Heart right ventricle (tissue), 16 donors: ENCODE data around the gene NEK7. TPM values are rescaled to one million over a fixed set of nuclear protein-coding genes. Genes with fewer than 3 reads are reported as not detected.

ENCODE experiments used
- ATAC-seq, 8 donors: fragments of 200-7000 bp; cut with Tn5 transposase; one replicate each; pipeline ENCODE4 v1.9.1; 2020; ENCODE audit warnings: mild to moderate bottlenecking in 8 of 8, moderate library complexity in 8 of 8, moderate number of reproducible peaks in 1 of 8
- DNase-seq, 2 donors: peaks; one replicate each; pipeline ENCODE4 v3.0.0-alpha.2; 2020
- H3K27ac ChIP-seq, 10 donors: fragments of 200-600 bp; sonication (generic) in 2 of 10; one replicate each; pipeline versions ENCODE4 v1.5.0 to v1.8.0; 2020 to 2022; ENCODE audit warnings: mild to moderate bottlenecking in 3 of 10
- H3K27me3 ChIP-seq, 7 donors: fragments of 200-600 bp; one replicate each; pipeline ENCODE4 v1.8.0; 2021 to 2022; ENCODE audit warnings: mild to moderate bottlenecking in 2 of 7
- H3K36me3 ChIP-seq, 9 donors: fragments of 200-600 bp; sonication (generic) in 1 of 9; one replicate each; pipeline versions ENCODE4 v1.5.0 to v1.8.0; 2020 to 2022; ENCODE audit warnings: mild to moderate bottlenecking in 2 of 9
- H3K4me1 ChIP-seq, 9 donors: fragments of 200-600 bp; sonication (generic) in 1 of 9; one replicate each; pipeline versions ENCODE4 v1.5.0 to v1.8.0; 2020 to 2022; ENCODE audit warnings: mild to moderate bottlenecking in 4 of 9
- H3K4me3 ChIP-seq, 10 donors: fragments of 200-600 bp; sonication (generic) in 2 of 10; one replicate each; pipeline versions ENCODE4 v1.5.0 to v1.8.0; 2020 to 2022; ENCODE audit warnings: mild to moderate bottlenecking in 7 of 10, moderate library complexity in 2 of 10
- H3K9me3 ChIP-seq, 11 donors: fragments of 200-600 bp in 10 of 11; sonication (generic) in 2 of 11; one replicate each; pipeline versions ENCODE4 v1.5.0 to v1.8.0; 2013 to 2022; ENCODE audit warnings: mild to moderate bottlenecking in 2 of 11, control low read depth in 1 of 11, moderate library complexity in 1 of 11
- WGBS, 2 donors: extraction: QIAGEN DNeasy Blood & Tissue Kit; methylation state at CpG; one replicate each; pipeline ENCODE4 v1.1.7; 2013; ENCODE audit warnings: inconsistent platforms in 1 of 2; 5-methylcytosine and 5-hydroxymethylcytosine counted together
- intact Hi-C, 10 donors: fragments of 100-400 bp; cut with DNase I; formaldehyde crosslinking; loops; one replicate each; pipeline versions ENCODE4 v1.11.1 to v1.14.2; 2022
- long read RNA-seq, 3 donors: library from polyadenylated mRNA; unstranded; transcript quantifications; one replicate each; pipeline ENCODE4 v2.0.0, GENCODE V29; 2020 to 2021
- polyA plus RNA-seq, 2 donors: library from polyadenylated mRNA; stranded (reverse); fragments of 200-250 nt; gene quantifications; one replicate each; pipeline ENCODE4 v1.2.3, GENCODE V29; 2013
- total RNA-seq, 10 donors: library from RNA; stranded (reverse); fragmentation: NEBNext Ultra II Directional in 3 of 10; extraction: Animal tissue kit (Norgen Biotek cat#: 25700) in 3 of 10; gene quantifications; one replicate each; pipeline versions ENCODE4 v1.2.1 to v1.2.4, GENCODE V29; 2021 to 2023
- TF ChIP-seq, protein P1 (sequence below), 9 donors: fragments of 200-600 bp; sonication (generic) in 2 of 9; IDR thresholded peaks; one replicate each; pipeline versions ENCODE4 v1.5.0 to v1.8.0; 2021 to 2022; ENCODE audit warnings: antibody characterized with exemption in 9 of 9, mild to moderate bottlenecking in 5 of 9, moderate library complexity in 1 of 9
- donor health status: Arrhythmogenic right ventricular cardiomyopathy.
- donor health status: ischemic (EF 13 %, LVEDD 7.1; RV severe dilation, severe dysfunction).
- donor health status: healthy with polysubstance abuse.
- donor health status: DM: no; HTN: yes; CAD: no.
- donor health status: DM: no; HTN: no; CAD: no.
- donor health status: ischemic (EF 25% LVEDD 6.9; RV normal size, moderate dysfunction).
- donor health status: ischemic (EF 25% LVEDD 5.7; RV mildly dilated, moderate dysfunction).
- donor health status: healthy.
- donor health status: DM: yes; HTN: yes; CAD: no.
- donor health status: Ischemic cardiomyopathy.
- donor health status: ischemic (EF 35%, LVEDD 5.7; RV mildly dilated, moderate dysfunction).
- donor health status: nonischemic (EF 11% LVEDD 7.7; RV severe dilation, severe dysfunction).
- donor health status: DM: yes; HTN: yes; CAD: no.
- donor health status: PGD.
- donor health status: ischemic (EF 29% LVEDD 5.4; RV normal size, mild dysfunction).
- donor health status: nonischemic (EF 23%, LVEDD 6.1; RV moderate dilation, normal function).

Gene NEK7
- total RNA-seq = 100 to 1,000 TPM; 149 to 279 (median 219) TPM
- 10 to 100 TPM; 57.3 to 90.7 TPM for polyA plus RNA-seq
- long read RNA-seq, donor 1, full-length matches to known transcripts = 535 of 628 reads
- long read RNA-seq, donor 1, partial matches to known transcripts = 29 of 628 reads
- long read RNA-seq, donor 1, other reads (novel, unspliced or antisense) = 64 of 628 reads
- long read RNA-seq, donor 2, full-length matches to known transcripts = 457 of 524 reads
- long read RNA-seq, donor 2, partial matches to known transcripts = 18 of 524 reads
- long read RNA-seq, donor 2, other reads (novel, unspliced or antisense) = 49 of 524 reads
- long read RNA-seq, donor 3, full-length matches to known transcripts = 113 of 173 reads
- long read RNA-seq, donor 3, partial matches to known transcripts = 47 of 173 reads
- long read RNA-seq, donor 3, other reads (novel, unspliced or antisense) = 13 of 173 reads

DNA sequence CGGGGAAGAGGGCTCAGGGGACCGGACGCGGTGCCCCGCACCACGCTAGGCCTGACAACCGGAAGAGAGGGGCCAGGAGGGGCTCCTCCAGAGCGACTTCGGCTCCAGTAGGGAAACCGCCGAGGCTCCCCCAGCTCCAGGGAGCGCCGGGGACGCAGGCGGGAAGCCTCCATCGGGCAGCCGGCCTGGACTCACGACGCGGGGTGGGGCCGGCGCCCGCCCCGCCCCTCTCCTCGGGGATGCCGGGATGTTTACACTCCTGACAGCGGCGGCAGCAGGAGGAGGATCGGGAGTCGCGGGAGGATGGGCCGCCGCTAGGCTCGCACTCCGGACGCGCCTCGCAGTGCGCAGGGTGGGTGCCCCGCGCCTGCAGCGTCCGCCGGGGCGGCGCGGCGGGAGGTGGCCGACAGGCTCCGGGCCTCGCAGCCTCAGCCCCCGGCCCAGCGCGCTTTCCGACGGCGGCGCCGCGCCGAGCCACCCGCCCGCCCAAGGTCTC is at the start of gene NEK7:
TSS of gene NEK7 (plus strand) at position 254 of the 496 bp plus-strand sequence. CDS start 75,583 bp downstream, outside the sequence.
- ATAC-seq (peak; percentile 73 to 88 (median 83)), DNase-seq (peak; percentile 87 to 89)
- 1% methylated on average over 43 to 63 of the region's 63 CpGs for WGBS, 2 donors
- Histone ChIP-seq H3K36me3 (no peaks in the 10 kb centered on the region), H3K27me3 (no peaks in the 10 kb centered on the region), H3K4me3 (peak within 1 kb of the TSS; percentile 81 to 97 (median 92)), H3K27ac (peak within 1 kb of the TSS; percentile 94 to 100 (median 98)), H3K9me3 (no peaks in the 10 kb centered on the region), H3K4me1 (peaks cover 0 to 79% (median 60%) of the 10 kb centered on the region in 9 donors)
- intact Hi-C loops = loop anchor here in 8 of 10 donors (5.0 to 10.0 kb wide), 9 partner anchors 46 to 138 kb away; no protein-coding TSS in a partner anchor
- TF ChIP-seq, protein P1, sequence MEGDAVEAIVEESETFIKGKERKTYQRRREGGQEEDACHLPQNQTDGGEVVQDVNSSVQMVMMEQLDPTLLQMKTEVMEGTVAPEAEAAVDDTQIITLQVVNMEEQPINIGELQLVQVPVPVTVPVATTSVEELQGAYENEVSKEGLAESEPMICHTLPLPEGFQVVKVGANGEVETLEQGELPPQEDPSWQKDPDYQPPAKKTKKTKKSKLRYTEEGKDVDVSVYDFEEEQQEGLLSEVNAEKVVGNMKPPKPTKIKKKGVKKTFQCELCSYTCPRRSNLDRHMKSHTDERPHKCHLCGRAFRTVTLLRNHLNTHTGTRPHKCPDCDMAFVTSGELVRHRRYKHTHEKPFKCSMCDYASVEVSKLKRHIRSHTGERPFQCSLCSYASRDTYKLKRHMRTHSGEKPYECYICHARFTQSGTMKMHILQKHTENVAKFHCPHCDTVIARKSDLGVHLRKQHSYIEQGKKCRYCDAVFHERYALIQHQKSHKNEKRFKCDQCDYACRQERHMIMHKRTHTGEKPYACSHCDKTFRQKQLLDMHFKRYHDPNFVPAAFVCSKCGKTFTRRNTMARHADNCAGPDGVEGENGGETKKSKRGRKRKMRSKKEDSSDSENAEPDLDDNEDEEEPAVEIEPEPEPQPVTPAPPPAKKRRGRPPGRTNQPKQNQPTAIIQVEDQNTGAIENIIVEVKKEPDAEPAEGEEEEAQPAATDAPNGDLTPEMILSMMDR (IDR thresholded peaks at IDR 0.05) = peak in 2 of 9 donors; percentile 10 to 13

DNA sequence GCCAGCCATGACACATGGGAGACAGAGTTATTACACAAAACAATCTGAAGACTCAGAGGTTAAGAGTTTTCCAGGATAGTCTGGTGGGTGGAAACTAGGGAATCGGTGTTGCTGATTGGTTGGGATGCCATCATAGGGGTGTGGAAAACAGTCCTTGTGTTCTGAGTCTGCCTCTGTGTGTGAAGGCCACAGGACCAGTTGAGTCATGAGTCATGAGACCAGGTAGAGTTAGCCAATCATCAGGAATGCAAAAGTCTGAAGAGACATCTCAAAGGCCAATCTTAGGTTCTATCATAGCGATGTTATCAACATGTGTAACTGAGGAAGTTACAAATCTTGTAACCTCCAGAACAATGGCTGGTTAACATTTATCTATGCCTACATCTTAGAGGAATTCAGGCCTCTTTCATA is 49.7 kb upstream of the NEK7 start:
- 92 to 97% methylated on average over 2 of the region's 2 CpGs for WGBS, 2 donors
- no peak for ATAC-seq
- intact Hi-C loops = no loop called here
- Histone ChIP-seq H3K27ac (no peak overlapping the region), H3K36me3 (no peaks in the 10 kb centered on the region), H3K9me3 (no peaks in the 10 kb centered on the region), H3K27me3 (no peaks in the 10 kb centered on the region), H3K4me3 (no peak overlapping the region), H3K4me1 (no peaks in the 10 kb centered on the region)
- TF ChIP-seq, protein P1 (IDR thresholded peaks at IDR 0.05) = no peak
- DNase-seq = no peak

DNA sequence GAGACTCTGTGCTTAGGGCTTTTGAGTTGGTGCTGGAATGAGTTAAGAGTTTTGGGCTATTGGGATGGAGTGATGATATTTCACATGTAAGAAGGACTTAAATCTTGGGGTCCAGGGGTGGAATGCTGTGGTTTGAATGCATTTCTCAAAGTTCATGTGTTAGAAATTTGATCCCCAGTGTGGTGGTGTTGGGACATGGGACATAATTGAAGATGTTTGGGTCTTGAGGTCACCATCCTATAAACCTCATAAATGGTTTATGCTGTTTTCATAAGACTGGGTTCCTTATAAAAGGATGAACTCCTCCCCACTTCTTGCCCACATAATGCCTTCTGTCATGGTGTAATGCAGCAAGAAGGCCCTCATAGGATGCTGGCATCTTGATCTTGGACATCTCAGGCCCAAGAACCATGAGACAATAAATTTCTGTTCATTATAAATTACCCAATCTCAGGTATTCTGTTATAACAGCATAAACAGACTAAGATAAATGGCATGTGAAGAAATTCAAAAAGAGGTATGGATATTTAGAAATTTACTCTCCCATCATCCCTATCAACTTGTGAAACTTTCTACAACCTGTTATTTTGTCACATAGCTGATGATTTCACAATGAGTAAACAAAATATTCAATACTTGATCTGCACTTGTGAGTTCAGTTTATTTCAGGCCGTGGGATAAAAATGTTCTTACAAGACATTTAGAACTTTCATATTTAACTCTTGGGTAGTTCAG is 48.0 kb upstream of the NEK7 start:
- H3K9me3 ChIP-seq = no peaks in the 10 kb centered on the region
- no peaks in the 10 kb centered on the region for H3K36me3 ChIP-seq
- WGBS, 2 donors = 87 to 90% methylated on average over 1 of the region's 1 CpG
- no peaks in the 10 kb centered on the region for H3K4me1 ChIP-seq
- TF ChIP-seq, protein P1 (IDR thresholded peaks at IDR 0.05) = no peak
- no peak overlapping the region for H3K4me3 ChIP-seq
- intact Hi-C loops = no loop called here
- ATAC-seq (no peak), DNase-seq (no peak)
- H3K27ac ChIP-seq = no peak overlapping the region
- H3K27me3 ChIP-seq = no peaks in the 10 kb centered on the region

DNA sequence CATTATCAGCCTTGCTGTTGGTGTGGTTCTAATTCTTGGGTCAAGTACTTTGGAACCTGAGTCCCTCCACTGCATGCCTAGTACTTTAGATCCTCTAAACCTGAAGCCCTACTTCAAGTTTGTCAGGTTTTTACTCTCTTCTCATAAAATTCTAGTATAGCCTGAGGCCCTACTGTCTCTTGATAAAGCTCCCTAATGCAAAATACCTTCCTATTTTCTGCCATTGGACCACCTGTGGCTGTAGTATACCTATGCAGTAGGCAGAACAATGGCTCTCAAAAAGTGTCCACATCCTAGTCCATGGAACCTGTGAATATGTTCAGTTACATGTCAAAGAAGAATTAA is 47.5 kb upstream of the NEK7 start:
- H3K9me3 ChIP-seq = no peaks in the 10 kb centered on the region
- H3K27me3 ChIP-seq = no peaks in the 10 kb centered on the region
- H3K27ac ChIP-seq = no peak overlapping the region
- H3K4me3 ChIP-seq = no peak overlapping the region
- H3K36me3 ChIP-seq = no peaks in the 10 kb centered on the region
- intact Hi-C loops = no loop called here
- TF ChIP-seq, protein P1 (IDR thresholded peaks at IDR 0.05) = no peak
- no peaks in the 10 kb centered on the region for H3K4me1 ChIP-seq
- DNase-seq (no peak), ATAC-seq (no peak)
